RWPE2 (cell line): Measurements from ENCODE around the gene KRT85.

Experiments
- ATAC-seq: fragments of 200-7000 bp; cut with Tn5 transposase; 3 replicates; pipeline ENCODE4 v1.9.1; 2021; ENCODE audit warnings: low read depth
- DNase-seq: peaks from one replicate; pipeline ENCODE4 v3.0.0-alpha.2; 2020; ENCODE audit warnings: low spot score
- H3K27ac ChIP-seq: fragments of 450-650 bp; 2 replicates; pipeline ENCODE4 v1.5.1; 2017; ENCODE audit warnings: mild to moderate bottlenecking; ENCODE audit not compliant: poor library complexity, severe bottlenecking
- H3K27me3 ChIP-seq: fragments of 250-450 bp; sonication (Bioruptor Pico); 2 replicates; pipeline ENCODE4 v1.5.1; 2021; ENCODE audit warnings: mild to moderate bottlenecking, moderate library complexity; ENCODE audit not compliant: insufficient read depth, poor library complexity, severe bottlenecking
- H3K36me3 ChIP-seq: fragments of 250-450 bp; sonication (Bioruptor Pico); 2 replicates; pipeline ENCODE4 v1.5.1; 2020; ENCODE audit warnings: low read depth, mild to moderate bottlenecking, moderate library complexity
- H3K4me1 ChIP-seq: fragments of 250-450 bp; sonication (Bioruptor Pico); 2 replicates; pipeline ENCODE4 v1.5.1; 2021; ENCODE audit warnings: mild to moderate bottlenecking, moderate library complexity; ENCODE audit not compliant: insufficient read depth, poor library complexity, severe bottlenecking
- H3K4me3 ChIP-seq: fragments of 250-450 bp; sonication (Bioruptor Pico); 2 replicates; pipeline ENCODE4 v1.5.1; 2021; ENCODE audit warnings: mild to moderate bottlenecking, moderate library complexity; ENCODE audit not compliant: severe bottlenecking
- H3K9me3 ChIP-seq: fragments of 250-450 bp; sonication (Bioruptor Pico); 2 replicates; pipeline ENCODE4 v1.5.1; 2021; ENCODE audit warnings: mild to moderate bottlenecking, moderate library complexity; ENCODE audit not compliant: severe bottlenecking
- CTCF ChIP-seq: fragments of 450-650 bp; IDR thresholded peaks from one replicate; pipeline ENCODE4 v1.5.1; 2017; ENCODE audit warnings: mild to moderate bottlenecking, moderate library complexity; ENCODE audit not compliant: poor library complexity, severe bottlenecking

The KRT85 gene

DNA sequence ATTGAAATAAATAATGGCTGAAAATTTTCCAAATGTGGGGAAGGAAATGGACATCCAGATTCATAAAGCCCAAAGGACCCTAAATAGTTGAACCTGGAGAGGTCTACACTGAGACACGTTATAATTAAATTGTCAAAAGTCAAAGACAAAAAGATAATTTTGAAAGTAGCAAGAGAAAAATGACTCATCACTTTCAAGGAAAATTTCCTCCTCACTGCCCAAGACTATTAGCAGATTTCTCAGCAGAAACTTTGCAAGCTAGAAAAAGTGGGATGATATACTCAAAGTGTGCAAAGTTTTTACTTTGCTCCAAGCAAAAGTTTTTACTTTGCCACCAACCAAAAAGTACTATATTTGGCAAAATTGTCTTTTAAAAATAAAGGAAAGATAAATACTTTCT lies 30.2 kb downstream of the KRT85 start:
- TF ChIP-seq CTCF = no peak
- Histone ChIP-seq H3K4me3 (no peak overlapping the region), H3K9me3 (peaks cover 3% of the 10 kb centered on the region), H3K36me3 (no peaks in the 10 kb centered on the region), H3K4me1 (peaks cover 7% of the 10 kb centered on the region), H3K27ac (no peak overlapping the region), H3K27me3 (no peaks in the 10 kb centered on the region)
- DNase-seq (no peak), ATAC-seq (no peak)

DNA sequence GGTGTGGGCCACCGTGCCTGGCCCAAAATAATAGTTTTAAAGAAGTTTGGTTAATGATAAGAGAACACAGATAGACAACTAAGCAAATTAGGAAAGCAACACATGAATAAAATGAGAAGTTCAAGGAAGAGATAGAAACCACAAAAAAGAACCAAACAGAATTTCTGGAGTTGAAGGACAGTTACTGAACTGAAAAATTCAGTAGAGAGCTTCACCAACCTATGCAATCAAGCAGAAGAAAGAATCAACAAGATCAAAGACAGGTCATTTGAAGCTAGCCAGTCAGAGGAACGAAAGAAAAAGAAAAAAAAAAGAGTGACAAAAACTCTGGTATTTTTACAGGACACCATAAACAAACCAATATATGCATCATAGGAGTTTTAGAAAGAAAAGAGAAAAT lies 30.6 kb downstream of the KRT85 start:
- ATAC-seq = no peak

GRCh38 chr12:52335598-52336262 lies 31.6 kb downstream of the KRT85 start:
- no peak overlapping the region for H3K27ac ChIP-seq
- no peak for DNase-seq
- ATAC-seq = no peak
- H3K4me3 ChIP-seq = no peak overlapping the region
- no peaks in the 10 kb centered on the region for H3K36me3 ChIP-seq
- H3K9me3 ChIP-seq = peaks cover 3% of the 10 kb centered on the region
- no peak for TF ChIP-seq CTCF
- no peaks in the 10 kb centered on the region for H3K27me3 ChIP-seq
- peaks cover 7% of the 10 kb centered on the region for H3K4me1 ChIP-seq

More for the DNA sequence above, 30.6 kb downstream of the KRT85 start:
- Histone ChIP-seq H3K4me3 (no peak overlapping the region), H3K36me3 (no peaks in the 10 kb centered on the region), H3K4me1 (peaks cover 7% of the 10 kb centered on the region), H3K9me3 (peaks cover 3% of the 10 kb centered on the region), H3K27me3 (no peaks in the 10 kb centered on the region), H3K27ac (no peak overlapping the region)
- no peak for TF ChIP-seq CTCF
- no peak for DNase-seq

GRCh38 chr12:52334185-52334584 lies 33.1 kb downstream of the KRT85 start:
- DNase-seq (no peak), ATAC-seq (no peak)
- Histone ChIP-seq H3K27me3 (no peaks in the 10 kb centered on the region), H3K4me3 (no peak overlapping the region), H3K9me3 (peaks cover 3% of the 10 kb centered on the region), H3K36me3 (no peaks in the 10 kb centered on the region), H3K27ac (no peak overlapping the region), H3K4me1 (peaks cover 7% of the 10 kb centered on the region)
- TF ChIP-seq CTCF = no peak

GRCh38 chr12:52333321-52333720 lies 34.0 kb downstream of the KRT85 start:
- no peaks in the 10 kb centered on the region for H3K27me3 ChIP-seq
- H3K27ac ChIP-seq = no peak overlapping the region
- H3K36me3 ChIP-seq = no peaks in the 10 kb centered on the region
- H3K4me3 ChIP-seq = no peak overlapping the region
- peaks cover 1% of the 10 kb centered on the region for H3K4me1 ChIP-seq
- DNase-seq (no peak), ATAC-seq (no peak)
- TF ChIP-seq CTCF = no peak
- peaks cover 3% of the 10 kb centered on the region for H3K9me3 ChIP-seq
